ENCODE data around the gene AP1AR. TPM values are rescaled to one million over a fixed set of nuclear protein-coding genes. Genes with fewer than 3 reads are reported as not detected.
"Not testable (repeated sequence)": the region's sequence is repeated elsewhere in the genome, so short reads cannot be mapped to it uniquely, and the experiment has no call there.

AP1AR gene
- total RNA-seq, 1 donor: 8.3 TPM

DNA sequence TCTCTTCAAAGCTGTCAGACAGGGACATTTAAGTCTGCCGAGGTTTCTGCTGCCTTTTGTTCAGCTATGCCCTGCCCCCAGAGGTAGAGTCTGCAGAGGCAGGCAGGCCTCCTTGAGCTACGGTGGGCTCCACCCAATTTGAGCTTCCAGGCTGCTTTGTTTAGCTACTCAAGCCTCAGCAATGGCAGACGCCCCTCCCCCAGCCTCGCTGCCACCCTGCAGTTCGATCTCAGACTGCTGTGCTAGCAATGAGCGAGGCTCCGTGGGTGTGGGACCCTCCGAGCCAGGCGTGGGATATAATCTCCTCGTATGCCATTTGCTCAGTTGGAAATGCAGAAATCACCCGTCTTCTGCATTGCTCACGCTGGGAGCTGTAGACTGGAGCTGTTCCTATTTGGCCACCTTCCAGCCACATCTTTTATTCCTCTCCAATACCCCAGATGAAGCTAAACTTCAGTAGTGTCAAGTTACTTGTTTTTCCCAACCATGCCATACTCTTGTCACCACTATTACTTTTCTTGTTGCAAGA lies 77.7 kb downstream of the AP1AR start:
- not testable (repeated sequence) for DNase-seq (ENCODE audit: low read depth in 2 of 3, low spot score in 2 of 3)

DNA sequence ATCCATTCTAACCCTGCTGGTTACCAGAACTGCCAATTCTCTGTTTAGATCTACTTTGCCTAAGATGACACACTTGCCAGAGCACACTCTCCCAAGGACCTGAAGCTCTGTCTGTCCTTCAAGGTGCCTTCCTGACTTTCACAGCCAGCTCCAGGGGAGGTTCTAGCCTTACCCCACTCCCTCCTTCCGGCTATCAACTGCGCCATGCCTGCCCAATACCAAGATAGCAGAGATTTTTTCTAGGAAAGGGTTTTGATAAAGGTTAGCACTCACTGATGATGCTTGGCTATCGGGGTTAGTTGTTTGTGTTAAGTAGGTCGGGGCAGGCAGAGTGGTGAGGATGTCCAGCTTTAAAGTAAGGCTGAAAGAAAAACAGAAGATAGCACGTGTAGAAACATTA lies 79.9 kb downstream of the AP1AR start:
- no peak for DNase-seq (ENCODE audit: low read depth in 2 of 3, low spot score in 2 of 3)

DNA sequence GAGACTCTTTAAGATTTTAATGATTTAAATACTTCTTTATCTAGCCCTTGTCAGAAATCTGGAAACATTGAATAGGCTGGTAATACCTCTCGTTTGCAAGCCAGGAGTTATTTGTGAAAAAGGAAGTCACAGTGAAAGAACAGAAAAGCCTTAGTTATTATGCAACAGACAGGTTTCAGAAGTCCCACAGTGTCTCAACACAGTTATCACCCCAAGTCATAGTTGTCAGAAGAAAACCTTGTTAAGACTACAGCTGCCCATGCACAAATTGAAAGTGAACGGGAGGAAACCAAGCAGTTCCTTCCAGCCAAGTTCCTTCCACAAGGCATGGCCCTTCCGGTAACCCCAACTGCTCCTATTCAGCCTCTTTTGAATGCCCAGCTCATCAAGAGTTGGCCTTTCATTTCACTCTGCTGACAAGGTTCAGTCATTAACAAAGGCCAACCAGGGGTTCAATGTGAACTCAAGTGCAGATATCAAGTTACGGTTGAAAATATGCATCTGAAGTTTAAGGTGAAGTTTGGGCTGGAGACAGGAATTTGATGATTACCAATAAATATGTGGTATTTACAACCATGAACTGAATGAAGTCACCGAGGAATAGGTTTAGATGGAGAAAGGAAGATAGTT lies 81.1 kb downstream of the AP1AR start:
- peak in 1 of 3 donors; percentile 42 for DNase-seq (ENCODE audit: low read depth in 2 of 3, low spot score in 2 of 3)

- DNase-seq (ENCODE audit: low read depth in 2 of 3, low spot score in 2 of 3): no peak
Observed at GRCh38 chr4:112315446-112315845, 83.9 kb downstream of the AP1AR start.

DNA sequence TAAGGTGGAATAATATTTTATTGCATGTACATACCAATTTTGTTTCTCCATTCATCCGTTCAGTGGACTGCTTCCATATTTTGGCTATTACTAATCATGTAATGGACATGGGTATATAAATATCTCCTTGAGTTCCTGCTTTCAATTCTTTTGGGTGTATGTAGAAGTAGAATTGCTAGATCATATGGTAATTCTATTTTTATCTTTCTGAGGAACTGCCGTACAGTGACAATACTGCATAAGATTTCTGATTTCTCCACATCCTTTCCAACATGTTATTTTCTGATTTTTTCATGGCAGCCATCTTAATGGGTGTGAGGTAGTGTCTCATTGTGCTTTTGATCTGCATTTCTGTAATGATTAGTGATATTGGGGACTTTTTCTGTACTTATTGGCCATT lies 84.8 kb downstream of the AP1AR start:
- no peak for DNase-seq (ENCODE audit: low read depth in 2 of 3, low spot score in 2 of 3)

- DNase-seq (ENCODE audit: low read depth in 2 of 3, low spot score in 2 of 3): no peak
Observed at GRCh38 chr4:112318239-112319142, 86.9 kb downstream of the AP1AR start.

Other genes with a start within 250 kb of the AP1AR start
- gene FAM241A, start 86.3 kb upstream of the AP1AR start, total RNA-seq: 1.3 TPM
- 3.5 TPM for gene TIFA, start 54.1 kb downstream of the AP1AR start, total RNA-seq
- 15.9 TPM for gene ALPK1, start 65.6 kb downstream of the AP1AR start, total RNA-seq